K562 (cell line): Measurements from ENCODE around the gene CCDC167. TPM values are rescaled to one million over a fixed set of nuclear protein-coding genes. Genes with fewer than 3 reads are reported as not detected.

ENCODE experiments used
- COPS2 ChIP-seq: fragments of 450-650 bp; conservative IDR thresholded peaks from 2 replicates; pipeline ENCODE4 v1.6.1; 2016; ENCODE audit warnings: mild to moderate bottlenecking, moderate library complexity
- CREBBP ChIP-seq: IDR thresholded peaks from one replicate; pipeline ENCODE4 v1.6.1; 2012; ENCODE audit warnings: low read depth, mild to moderate bottlenecking, control low read depth, inconsistent platforms, low read length
- DIDO1 ChIP-seq: fragments of 450-650 bp; IDR thresholded peaks from 2 replicates; pipeline ENCODE4 v1.6.1; 2016; ENCODE audit warnings: low read depth, missing biosample characterization, missing genetic modification characterization
- EHMT2 ChIP-seq: fragments of 450-650 bp; IDR thresholded peaks from 2 replicates; pipeline ENCODE4 v1.6.1; 2018; ENCODE audit warnings: antibody characterized with exemption
- FOSL1 ChIP-seq: fragments of 200-800 bp; sonication (Bioruptor generic); conservative IDR thresholded peaks from 2 replicates; pipeline ENCODE4 v1.6.1; 2016; ENCODE audit warnings: missing genetic modification characterization, missing compliant biosample characterization
- FOXP1 ChIP-seq: sonication (generic); formaldehyde crosslinking; IDR thresholded peaks from 2 replicates; pipeline ENCODE4 v1.8.0; 2022; ENCODE audit warnings: mild to moderate bottlenecking, missing genetic modification reagents
- GTF2A2 ChIP-seq: IDR thresholded peaks from 2 replicates; pipeline ENCODE4 v1.6.1; 2016; ENCODE audit warnings: mild to moderate bottlenecking, missing genetic modification characterization, missing compliant biosample characterization
- IFI16 ChIP-seq: fragments of 250-450 bp; sonication (Bioruptor Pico); IDR thresholded peaks from 2 replicates; pipeline ENCODE4 v2.1.2; 2022; ENCODE audit warnings: mild to moderate bottlenecking, inconsistent platforms
- KHSRP ChIP-seq: fragments of 450-650 bp; IDR thresholded peaks from 2 replicates; pipeline ENCODE4 v1.6.1; 2017
- NCOA6 ChIP-seq: fragments of 450-650 bp; IDR thresholded peaks from 2 replicates; pipeline ENCODE4 v1.6.1; 2017; ENCODE audit warnings: mild to moderate bottlenecking
- PHB2 ChIP-seq: fragments of 450-650 bp; IDR thresholded peaks from 2 replicates; pipeline ENCODE4 v1.6.1; 2017; ENCODE audit warnings: low read depth
- PRMT5 ChIP-seq: sonication (generic); formaldehyde crosslinking; IDR thresholded peaks from 2 replicates; pipeline ENCODE4 v1.5.0; 2020; ENCODE audit warnings: missing genetic modification reagents
- RBM34 ChIP-seq: fragments of 200-400 bp; formaldehyde crosslinking; IDR thresholded peaks from 2 replicates; pipeline ENCODE4 v1.6.1; 2018; ENCODE audit warnings: low read length, borderline replicate concordance; ENCODE audit not compliant: insufficient read depth
- SAFB ChIP-seq: fragments of 200-400 bp; formaldehyde crosslinking; IDR thresholded peaks from 2 replicates; pipeline ENCODE4 v1.6.1; 2017; ENCODE audit warnings: low read depth, low read length, borderline replicate concordance
- SRF ChIP-seq, 2 experiments: fragments of 250-450, 450-650 bp in 1 of 2; sonication (Bioruptor Pico) in 1 of 2; sonication (generic) in 1 of 2; formaldehyde crosslinking; IDR thresholded peaks; 2 replicates each; pipeline versions ENCODE4 v1.5.0 to v1.5.1; 2020 to 2022; ENCODE audit warnings: mild to moderate bottlenecking in 1 of 2, missing genetic modification reagents in 1 of 2
- TAF1 ChIP-seq: IDR thresholded peaks from 2 replicates; pipeline ENCODE4 v1.6.1; 2011; ENCODE audit warnings: mild to moderate bottlenecking, low read length, moderate library complexity; ENCODE audit not compliant: insufficient read depth, control insufficient read depth, severe bottlenecking; ENCODE audit errors: extremely low read depth
- TRIM24 ChIP-seq, 2 experiments: fragments of 450-650 bp; IDR thresholded peaks; 2 replicates each; pipeline ENCODE4 v1.6.1; 2016
- TRIM28 ChIP-seq: fragments of 450-650 bp; IDR thresholded peaks from 2 replicates; pipeline ENCODE4 v1.6.1; 2017
- ZEB2 ChIP-seq: fragments of 450-650 bp; IDR thresholded peaks from 2 replicates; pipeline ENCODE4 v1.6.1; 2016
- ZNF217 ChIP-seq: sonication (generic); formaldehyde crosslinking; IDR thresholded peaks from 2 replicates; pipeline ENCODE4 v1.8.0; 2022; ENCODE audit warnings: mild to moderate bottlenecking, missing genetic modification reagents
- ZNF445 ChIP-seq: fragments of 250-450 bp; sonication (Bioruptor Pico); IDR thresholded peaks from 2 replicates; pipeline ENCODE4 v1.4.0; 2020; ENCODE audit warnings: low read depth, mild to moderate bottlenecking, moderate library complexity
- ZNF507 ChIP-seq: conservative IDR thresholded peaks from 2 replicates; pipeline ENCODE4 v1.6.1; 2017; ENCODE audit warnings: missing genetic modification characterization, missing compliant biosample characterization
- polyA plus RNA-seq, 8 experiments: library from polyadenylated mRNA; depleted of rRNA in 4 of 8; stranded (reverse) in 5 of 8; unstranded in 3 of 8; fragments of >200 nt; fragmentation: Nextera tagmentation in 2 of 8; fragmentation: Illumina TruSeq in 1 of 8; extraction: Ambion mirVana in 2 of 8; extraction: Trizol in 1 of 8; gene quantifications; 2 replicates each; pipeline versions ENCODE4 v1.2.1 to v1.2.3, GENCODE V29; 2011 to 2014; ENCODE audit warnings: inconsistent platforms in 1 of 8, missing spikeins in 1 of 8
- total RNA-seq, 7 experiments: library from RNA; depleted of rRNA in 6 of 7; stranded (reverse); fragments of >200 nt in 6 of 7; fragmentation: Illumina TruSeq in 2 of 7; extraction: Trizol in 2 of 7; gene quantifications; 2 replicates each; pipeline versions ENCODE4 v1.2.1 to v1.2.3, GENCODE V29; 2011 to 2021; ENCODE audit warnings: low replicate concordance in 1 of 7
- TF ChIP-seq, protein P1 (sequence below), 2 experiments: fragments of 150-350 bp in 1 of 2; IDR thresholded peaks; 2 replicates each; pipeline ENCODE4 v1.6.1; 2012 to 2016; ENCODE audit warnings: low read depth in 2 of 2, low read length in 2 of 2, mild to moderate bottlenecking in 1 of 2, moderate library complexity in 1 of 2
- TF ChIP-seq, protein P2 (sequence below): fragments of 450-650 bp; IDR thresholded peaks from 2 replicates; pipeline ENCODE4 v1.6.1; 2016
- TF ChIP-seq, protein P3 (sequence below): fragments of 450-650 bp; conservative IDR thresholded peaks from 2 replicates; pipeline ENCODE4 v1.6.1; 2016; ENCODE audit warnings: missing genetic modification characterization, low read depth, mild to moderate bottlenecking, missing compliant biosample characterization, moderate library complexity

CCDC167 gene
- total and polyA plus RNA-seq, 9 of the 15 experiments (the other 6 are each of a cell fraction or from before 2014, with no cell fraction given), result 26.0 to 114 (median 45.2) TPM

DNA sequence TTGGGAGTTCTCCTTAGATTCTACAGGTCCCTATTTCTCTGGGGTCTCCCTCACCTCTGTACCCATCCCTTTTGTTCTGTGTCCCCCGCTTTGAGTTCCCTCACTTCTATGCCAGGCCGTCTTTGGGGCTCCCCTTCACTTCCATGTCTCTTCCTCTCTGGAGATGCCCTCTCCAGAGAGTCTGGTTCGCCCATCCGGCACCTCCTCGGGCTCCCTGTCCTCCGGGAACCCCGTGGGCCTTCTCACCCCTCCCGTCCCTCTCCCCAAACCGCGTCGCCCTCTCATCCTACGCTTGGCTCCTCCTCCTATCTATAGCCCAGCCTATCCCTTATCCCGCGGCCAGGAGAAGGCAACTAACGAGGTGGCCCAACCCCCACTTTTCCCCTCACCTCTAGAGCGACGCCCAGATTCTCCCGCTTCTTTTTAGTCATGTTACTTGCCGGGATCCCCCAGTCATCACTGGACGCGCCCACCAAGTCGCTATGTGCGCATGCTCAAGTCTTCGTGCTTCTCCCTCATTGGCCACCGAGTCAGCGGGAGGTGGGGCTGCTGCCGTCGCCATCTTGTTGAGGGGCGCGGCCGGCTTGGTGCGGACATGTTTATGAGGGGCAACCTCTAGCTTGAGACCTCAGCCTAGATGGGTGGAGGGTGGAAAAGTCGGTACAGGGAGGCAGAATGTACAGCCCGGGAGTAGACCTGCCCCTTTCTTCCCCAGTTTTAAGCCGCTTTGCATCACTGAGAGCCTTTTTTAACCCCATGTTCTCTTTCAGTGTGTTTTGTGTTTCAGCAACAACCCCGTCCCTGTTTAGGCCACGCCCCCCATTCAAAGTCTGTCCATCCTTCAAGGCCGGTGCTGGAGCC is at the start of gene CCDC167 (continued):
- TF ChIP-seq, protein P1, sequence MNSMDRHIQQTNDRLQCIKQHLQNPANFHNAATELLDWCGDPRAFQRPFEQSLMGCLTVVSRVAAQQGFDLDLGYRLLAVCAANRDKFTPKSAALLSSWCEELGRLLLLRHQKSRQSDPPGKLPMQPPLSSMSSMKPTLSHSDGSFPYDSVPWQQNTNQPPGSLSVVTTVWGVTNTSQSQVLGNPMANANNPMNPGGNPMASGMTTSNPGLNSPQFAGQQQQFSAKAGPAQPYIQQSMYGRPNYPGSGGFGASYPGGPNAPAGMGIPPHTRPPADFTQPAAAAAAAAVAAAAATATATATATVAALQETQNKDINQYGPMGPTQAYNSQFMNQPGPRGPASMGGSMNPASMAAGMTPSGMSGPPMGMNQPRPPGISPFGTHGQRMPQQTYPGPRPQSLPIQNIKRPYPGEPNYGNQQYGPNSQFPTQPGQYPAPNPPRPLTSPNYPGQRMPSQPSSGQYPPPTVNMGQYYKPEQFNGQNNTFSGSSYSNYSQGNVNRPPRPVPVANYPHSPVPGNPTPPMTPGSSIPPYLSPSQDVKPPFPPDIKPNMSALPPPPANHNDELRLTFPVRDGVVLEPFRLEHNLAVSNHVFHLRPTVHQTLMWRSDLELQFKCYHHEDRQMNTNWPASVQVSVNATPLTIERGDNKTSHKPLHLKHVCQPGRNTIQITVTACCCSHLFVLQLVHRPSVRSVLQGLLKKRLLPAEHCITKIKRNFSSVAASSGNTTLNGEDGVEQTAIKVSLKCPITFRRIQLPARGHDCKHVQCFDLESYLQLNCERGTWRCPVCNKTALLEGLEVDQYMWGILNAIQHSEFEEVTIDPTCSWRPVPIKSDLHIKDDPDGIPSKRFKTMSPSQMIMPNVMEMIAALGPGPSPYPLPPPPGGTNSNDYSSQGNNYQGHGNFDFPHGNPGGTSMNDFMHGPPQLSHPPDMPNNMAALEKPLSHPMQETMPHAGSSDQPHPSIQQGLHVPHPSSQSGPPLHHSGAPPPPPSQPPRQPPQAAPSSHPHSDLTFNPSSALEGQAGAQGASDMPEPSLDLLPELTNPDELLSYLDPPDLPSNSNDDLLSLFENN (IDR thresholded peaks at IDR 0.05; ENCODE audit: low read depth in 2 of 2, low read length in 2 of 2), result 0 out of 4 replicates have a peak, but pooled peaks of 1 of the 2 experiments have one; percentile 19
- TF ChIP-seq COPS2, result no peak
- no peak for TF ChIP-seq RBM34
- no peak for TF ChIP-seq PHB2
- peak in 1 of 2 experiments; percentile 33; a peak in 1 of 4 replicates for TF ChIP-seq SRF (CRISPR knock-in tag; IDR thresholded peaks at IDR 0.05)
- TF ChIP-seq DIDO1, result peak; percentile 19; the same call in 1 of the 2 replicates
- no peak for TF ChIP-seq ZNF507 (tag)
- no peak; the same call in 1 of the 2 replicates for TF ChIP-seq ZEB2
- TF ChIP-seq, protein P2, sequence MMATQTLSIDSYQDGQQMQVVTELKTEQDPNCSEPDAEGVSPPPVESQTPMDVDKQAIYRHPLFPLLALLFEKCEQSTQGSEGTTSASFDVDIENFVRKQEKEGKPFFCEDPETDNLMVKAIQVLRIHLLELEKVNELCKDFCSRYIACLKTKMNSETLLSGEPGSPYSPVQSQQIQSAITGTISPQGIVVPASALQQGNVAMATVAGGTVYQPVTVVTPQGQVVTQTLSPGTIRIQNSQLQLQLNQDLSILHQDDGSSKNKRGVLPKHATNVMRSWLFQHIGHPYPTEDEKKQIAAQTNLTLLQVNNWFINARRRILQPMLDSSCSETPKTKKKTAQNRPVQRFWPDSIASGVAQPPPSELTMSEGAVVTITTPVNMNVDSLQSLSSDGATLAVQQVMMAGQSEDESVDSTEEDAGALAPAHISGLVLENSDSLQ, result peak; percentile 75
- TF ChIP-seq SAFB, result no peak
- no peak for TF ChIP-seq NCOA6
- no peak for TF ChIP-seq ZNF217
- TF ChIP-seq CREBBP, result no peak
- TF ChIP-seq PRMT5, result no peak
- no peak for TF ChIP-seq ZNF445 (CRISPR knock-in tag)
- TF ChIP-seq FOSL1 (tag), result no peak
- TF ChIP-seq KHSRP, result no peak
- TF ChIP-seq IFI16 (CRISPR knock-in tag), result no peak
- no peak; the same call in 1 of the 2 replicates for TF ChIP-seq FOXP1
- TF ChIP-seq TAF1, result peak; percentile 63
- TF ChIP-seq EHMT2, result peak; percentile 56
- TF ChIP-seq TRIM28, result no peak
- TF ChIP-seq, protein P3, sequence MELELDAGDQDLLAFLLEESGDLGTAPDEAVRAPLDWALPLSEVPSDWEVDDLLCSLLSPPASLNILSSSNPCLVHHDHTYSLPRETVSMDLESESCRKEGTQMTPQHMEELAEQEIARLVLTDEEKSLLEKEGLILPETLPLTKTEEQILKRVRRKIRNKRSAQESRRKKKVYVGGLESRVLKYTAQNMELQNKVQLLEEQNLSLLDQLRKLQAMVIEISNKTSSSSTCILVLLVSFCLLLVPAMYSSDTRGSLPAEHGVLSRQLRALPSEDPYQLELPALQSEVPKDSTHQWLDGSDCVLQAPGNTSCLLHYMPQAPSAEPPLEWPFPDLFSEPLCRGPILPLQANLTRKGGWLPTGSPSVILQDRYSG (tag), result no peak
- no peak for TF ChIP-seq GTF2A2 (tag)
- TF ChIP-seq TRIM24 (IDR thresholded peaks at IDR 0.05), result peak in 1 of 2 experiments; percentile 59; a peak in 2 of 4 replicates
